HG02943 (cell line): ENCODE measurements around the gene PEAK1.
"Not testable (repeated sequence)": the region's sequence is repeated elsewhere in the genome, so short reads cannot be mapped to it uniquely, and the experiment has no call there.

Experiments
- ATAC-seq: cut with Tn5 transposase; IDR thresholded peaks from one replicate; pipeline ENCODE4 v1.9.1; 2021; ENCODE audit warnings: mild to moderate bottlenecking, low read depth, moderate library complexity; ENCODE audit not compliant: unreplicated experiment

The PEAK1 gene

DNA sequence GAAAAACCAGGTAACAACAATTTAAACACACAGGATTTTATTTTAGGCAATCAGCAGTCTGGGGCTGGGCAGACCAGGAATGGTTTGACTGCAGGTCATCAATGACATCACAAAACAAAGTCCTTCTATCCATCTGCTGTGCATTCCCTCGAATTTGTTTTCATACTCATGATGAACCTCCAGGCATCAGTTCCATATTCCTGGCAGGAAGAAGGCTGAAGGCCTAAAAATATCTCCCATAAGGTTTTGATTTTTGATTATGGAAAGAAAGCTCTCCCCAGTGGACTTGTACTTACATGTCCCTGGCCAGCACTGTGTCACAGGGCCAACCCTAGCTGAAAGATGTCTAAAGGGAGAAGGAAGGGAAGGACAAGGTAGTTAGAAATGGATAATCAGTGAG, 107.4 kb downstream of the PEAK1 start:
- ATAC-seq = no peak

DNA sequence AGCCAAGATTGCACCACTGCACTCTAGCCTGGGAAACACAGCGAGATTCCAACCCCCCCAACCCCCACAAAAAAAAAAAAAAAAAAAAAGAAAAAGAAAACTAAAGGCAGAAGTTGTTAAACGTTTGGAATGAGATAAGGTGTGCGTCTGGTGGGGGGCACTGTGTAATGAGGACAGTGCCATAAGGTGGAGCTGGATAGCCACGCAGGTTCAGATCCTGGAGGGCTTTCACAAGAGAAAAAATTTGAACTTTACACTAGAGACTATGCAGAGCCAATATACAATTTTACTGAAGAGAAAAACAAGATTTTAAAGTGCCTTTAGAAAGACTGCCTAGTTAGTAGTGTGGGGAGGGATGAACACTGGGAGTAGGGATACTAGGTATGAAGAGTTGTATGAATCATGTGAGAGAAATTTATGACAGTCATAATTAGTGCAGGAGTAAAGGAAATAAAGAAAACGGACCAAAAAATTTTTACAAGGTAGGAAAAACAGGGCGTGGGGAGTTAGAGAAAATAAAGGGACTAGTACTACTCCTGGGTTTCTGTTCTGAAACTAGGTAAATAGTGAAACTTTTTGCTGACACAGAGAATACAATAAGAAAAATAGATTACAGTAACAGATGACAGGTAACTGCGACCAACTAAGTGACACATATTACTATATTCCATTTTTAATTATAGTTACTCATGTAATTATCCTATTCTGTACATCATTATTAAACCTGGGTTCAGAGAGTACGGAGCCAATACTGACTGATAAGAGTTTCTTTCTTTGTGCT, 108.1 kb downstream of the PEAK1 start:
- no peak for ATAC-seq

DNA sequence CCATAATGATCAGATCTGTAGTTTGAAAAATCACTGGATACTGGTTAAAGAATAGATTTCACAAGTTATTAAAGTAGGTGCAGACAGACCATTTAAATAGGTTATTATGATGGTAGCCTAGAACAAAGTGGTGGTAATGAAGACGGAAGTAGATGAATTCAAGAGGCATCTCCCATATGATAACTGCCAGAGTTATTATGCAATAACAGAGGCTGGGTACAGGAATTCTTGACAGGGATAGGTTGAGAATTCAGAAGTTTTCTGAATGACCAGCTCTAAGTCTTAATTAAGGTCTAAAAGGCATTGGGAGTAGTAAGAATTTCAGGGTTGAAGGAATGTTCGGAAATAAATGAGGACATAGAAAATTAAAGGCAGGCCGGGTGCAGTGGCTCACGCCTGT, 108.9 kb downstream of the PEAK1 start:
- ATAC-seq = no peak

DNA sequence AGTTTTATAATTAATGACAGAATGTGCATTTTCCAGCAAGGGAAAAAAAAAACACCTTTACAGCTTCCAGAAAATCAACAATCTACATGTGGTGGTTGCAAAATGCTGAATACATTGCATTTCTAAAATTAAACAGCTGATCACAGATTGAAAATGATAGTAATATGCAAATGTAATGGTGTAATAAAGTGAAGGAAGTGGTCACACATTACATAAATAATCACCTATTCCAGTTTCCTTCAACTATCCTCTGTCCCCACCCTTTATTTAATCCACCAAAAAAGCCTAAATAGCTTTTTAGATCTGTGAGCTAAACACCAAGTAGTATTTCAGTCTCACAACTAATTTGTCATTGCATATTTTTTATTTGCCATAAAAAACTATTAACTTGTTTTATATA, 110.5 kb downstream of the PEAK1 start:
- no peak for ATAC-seq

DNA sequence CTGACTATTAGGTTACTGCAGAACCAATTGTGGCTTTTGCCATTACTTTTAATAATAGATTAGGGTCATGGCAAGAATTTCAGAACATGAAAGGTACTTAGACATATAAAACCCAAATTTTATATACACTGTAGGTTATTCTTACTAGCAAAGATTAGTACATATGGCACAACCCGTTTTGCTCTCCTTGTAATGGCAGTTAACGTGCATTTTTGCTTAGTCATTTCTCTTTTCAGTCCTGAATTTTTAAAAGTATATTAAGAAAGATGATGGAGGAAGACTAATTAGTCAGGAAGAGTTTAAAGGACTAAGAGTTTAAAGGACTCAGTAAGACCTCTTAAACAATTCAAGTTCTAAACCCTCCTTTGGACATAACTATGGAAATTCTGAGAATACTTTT, 114.0 kb downstream of the PEAK1 start:
- no peak for ATAC-seq

DNA sequence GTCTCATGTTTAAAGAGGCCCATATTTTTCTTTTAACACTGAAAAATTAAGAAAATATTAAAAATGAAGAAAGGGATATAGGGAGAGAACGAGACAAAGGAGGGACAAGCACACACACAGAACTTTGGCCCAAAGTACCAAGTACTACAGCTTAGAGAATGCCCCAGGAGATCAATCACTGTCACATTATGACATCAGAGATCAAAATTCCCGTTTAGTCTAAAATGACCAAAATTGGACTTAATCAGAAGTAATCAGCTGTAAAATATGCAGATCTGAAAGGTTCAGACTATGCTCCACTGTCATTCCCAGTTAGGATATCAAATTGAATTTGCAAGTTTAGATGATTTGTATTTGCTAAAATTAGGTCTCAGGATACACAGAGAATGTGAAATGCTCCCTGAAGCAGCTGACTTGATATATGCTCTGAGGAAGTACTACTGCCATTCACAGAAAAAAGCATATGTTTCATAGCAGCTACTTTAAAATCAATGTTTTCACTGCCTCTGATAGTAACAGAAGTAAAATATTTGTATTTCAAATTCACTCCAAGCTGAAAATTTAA, 123.0 kb downstream of the PEAK1 start:
- no peak for ATAC-seq

DNA sequence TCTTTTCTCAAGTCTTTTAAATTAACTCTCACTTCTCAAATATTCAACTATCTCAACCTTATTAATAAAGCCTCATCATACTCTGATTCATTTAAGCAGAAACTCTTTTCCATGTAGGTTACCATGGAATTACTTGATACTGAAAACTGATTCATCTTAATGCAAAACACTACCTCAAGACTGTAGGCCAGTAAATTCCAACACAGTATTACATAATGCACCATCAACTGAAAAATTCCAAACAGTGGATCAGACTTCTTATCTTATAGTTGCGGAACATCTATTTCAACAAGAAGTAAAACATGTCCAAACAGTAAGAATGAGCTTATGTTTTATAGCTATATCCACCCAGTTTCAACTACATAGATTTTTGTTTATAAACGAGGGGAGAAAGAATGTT, 124.5 kb downstream of the PEAK1 start:
- ATAC-seq = no peak

DNA sequence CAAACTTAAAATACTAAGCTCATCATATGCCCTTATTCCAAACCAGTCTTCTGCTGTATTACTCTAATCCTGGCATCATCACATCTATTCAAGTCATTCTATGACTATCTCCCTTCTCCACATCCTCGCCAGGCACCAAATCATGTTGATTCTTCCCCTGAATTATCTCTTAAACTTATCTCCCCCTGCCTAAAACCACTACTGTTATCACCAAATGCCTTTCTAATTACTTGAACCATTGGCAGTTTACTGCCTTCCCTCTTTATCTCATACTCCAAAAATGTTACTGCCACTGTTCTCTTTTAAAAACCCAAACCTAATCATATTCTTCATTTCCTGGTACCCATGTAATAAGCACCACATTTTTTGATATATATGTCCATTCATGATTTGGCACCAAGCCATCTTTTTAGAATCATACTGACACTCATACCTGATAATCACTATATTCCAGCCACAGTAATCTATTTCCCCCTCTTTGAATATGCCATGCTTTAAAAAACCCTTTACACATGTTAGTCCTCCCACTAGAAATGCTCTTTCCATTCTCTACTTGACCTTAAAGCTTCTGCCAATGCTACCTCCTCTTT, 126.8 kb downstream of the PEAK1 start:
- no peak for ATAC-seq

DNA sequence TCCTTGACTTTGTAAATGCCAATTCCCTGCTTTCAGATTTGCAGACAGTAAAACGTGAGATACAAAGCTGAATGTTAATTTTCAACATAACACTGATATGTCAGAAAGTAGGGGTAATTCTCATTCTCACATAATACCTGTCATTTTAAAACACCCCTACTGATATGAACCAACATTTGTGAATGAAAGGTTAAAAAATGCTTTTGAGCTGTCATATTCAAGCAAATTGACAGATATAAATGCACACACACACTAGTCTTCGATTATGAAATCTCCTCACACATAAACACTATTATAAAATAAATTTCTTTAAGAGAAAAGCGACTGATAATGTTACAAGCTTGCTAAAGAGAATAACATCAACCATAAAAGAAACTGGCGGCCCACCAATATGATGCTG, 128.8 kb downstream of the PEAK1 start:
- no peak for ATAC-seq

DNA sequence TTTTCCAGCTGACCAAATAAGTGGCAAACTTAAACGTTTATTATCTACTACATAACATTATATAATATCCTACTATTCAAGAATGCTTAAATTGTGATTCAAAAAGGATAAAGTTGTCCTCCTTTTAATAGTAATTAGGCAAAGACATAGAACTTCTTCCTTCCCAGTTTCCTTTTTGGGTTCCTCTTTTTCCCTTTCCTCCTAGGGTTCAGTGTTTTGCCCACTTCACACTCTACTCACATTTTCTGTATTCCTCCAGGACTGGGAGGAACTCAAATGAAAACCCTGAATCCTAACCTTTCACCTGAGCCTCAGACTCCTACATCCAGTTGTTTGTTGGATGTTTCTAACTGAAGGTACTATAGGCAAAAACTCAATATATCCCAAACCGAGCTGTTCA, 132.5 kb downstream of the PEAK1 start:
- no peak for ATAC-seq

DNA sequence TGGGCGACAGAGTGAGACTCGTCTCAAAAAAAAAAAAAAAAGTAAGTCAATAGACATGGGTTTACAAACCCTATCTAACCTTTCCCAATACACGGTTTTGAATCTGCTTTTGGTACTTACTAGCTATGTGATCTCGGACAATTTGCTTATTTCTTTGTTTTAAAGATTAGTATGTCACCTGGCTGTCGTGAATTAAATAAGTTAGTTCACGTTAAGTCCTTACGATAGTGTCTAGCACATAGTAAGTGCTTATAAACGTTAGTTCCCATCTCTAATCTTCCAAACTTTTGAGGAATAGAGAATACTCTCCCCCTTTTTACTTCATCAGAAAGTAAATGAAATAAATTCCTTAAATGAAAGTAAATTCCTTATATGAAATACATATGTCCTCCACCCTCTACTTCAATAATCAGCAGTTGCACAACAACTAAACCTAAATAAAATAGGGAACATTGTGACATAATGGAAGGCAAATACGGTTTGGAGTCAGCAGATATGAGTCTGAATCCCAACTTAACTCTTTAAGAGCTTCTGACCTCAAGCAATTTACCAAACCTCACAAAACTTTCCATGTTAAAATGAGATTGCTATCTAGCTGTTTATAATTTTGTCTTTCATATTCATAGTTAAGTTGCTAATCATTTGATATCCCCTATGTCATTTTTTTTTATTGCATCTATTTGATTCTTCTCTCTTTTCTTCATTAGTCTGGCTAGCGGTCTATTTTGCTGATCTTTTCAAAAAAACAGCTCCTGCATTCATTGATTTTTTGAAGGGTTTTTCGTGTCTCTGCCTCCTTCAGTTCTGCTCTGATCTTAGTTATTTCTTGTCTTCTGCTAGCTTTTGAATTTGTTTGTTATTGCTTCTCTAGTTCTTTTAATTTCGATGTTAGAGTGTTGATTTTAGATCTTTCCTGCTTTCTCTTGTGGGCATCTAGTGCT, 134.6 kb downstream of the PEAK1 start:
- no peak for ATAC-seq

DNA sequence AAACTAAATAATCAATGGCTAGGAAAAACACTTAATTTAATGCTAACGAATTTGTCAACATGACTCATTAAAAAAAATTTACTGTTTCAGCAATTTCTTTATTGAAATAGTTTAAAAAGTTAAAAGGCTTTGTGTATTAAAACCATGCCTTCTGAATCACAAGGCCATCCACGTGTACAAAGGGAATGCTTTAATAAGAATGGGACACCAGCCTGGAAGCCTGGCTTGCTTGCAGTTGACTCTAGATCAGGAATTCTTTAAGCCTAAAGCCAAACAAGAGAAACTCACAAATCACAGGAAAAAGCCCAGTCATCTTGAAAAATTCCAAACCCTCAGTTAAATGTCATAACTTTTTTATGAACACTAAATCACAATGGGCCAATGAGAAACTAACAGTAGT, 137.6 kb downstream of the PEAK1 start:
- ATAC-seq = no peak

DNA sequence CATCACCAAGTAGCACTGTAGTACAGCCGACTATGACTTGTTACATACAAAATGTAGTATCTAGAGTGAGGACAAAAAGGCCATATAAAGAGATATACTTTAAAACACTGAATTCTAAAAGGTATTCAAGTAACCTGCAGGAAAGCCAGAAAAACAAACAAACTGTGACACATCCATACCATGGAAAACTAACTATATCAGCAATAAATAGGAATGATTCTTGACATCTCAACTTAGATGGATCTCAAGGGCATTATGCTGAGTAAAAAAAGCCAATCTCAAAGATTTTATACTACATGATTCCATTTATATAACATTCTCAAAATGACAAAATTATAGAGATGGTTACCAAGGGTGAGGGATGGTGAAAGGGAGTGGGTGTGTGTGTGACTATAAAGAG, 143.0 kb downstream of the PEAK1 start:
- ATAC-seq = no peak

DNA sequence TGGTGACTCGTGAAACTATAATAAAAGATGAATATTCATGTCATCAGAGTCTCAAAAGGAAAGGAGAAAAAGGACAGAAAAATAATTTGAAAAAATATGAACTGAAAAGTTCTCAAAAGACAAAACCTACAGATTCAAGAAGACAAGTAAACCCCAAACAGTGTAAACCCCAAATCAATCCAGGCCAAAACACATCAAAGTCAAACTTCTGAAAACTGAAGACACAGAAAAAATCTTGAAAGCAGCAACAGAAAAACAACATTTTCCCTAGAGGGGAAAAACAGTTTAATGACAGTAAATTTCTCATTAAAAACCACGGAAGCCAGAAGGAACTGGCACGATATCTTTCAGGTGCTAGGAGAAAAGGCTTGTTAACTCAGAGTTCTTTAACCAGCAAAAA, 143.8 kb downstream of the PEAK1 start:
- no peak for ATAC-seq

DNA sequence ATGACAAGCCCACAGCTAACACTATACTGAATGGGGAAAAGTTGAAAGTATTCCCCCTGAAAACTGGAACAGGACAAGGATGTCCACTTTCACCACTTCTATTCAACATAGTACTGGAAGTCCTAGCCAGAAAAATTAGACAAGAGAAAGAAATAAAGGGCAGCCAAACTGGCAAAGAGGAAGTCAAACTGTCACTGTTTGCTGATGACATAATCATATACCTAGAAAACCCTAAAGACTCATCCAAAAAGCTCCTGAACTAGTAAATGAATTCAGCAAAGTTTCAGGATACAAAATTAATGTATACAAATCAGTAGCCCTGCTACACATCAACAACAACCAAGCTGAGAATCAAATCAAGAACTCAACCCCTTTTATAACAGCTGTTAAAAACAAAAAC, 146.8 kb downstream of the PEAK1 start:
- ATAC-seq = not testable (repeated sequence)

DNA sequence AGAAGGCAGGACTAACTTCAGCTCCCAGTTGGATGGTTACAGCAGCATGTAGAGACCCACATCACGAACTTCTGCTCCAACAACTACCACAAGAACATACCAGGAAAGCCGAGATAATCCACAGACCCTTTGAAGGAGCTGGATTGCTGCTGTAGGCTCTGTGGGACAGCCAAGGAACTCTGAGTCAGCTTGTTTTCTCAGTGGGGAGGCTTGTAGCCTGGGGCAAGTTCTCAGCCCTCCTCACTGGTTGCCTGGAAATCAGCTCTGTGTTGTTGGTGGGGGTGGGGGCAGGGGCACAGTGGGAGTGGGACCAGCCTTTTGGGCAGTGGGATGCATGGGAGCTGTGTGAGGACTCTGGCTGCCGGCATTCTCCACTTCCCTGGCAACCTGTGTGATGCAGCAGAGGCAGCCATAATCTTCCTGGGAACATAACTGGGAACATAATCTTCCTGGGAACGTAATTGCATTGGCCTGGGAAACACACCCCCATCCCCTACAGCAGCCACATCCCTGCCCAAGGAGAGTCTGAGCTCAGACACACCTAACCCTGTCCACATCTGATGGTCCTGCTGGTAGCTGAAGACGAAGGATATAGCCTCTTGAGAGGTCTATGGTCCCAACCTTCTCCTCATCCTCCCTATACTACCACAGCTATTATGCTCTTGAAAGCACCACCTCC, 153.1 kb downstream of the PEAK1 start:
- ATAC-seq = no peak

DNA sequence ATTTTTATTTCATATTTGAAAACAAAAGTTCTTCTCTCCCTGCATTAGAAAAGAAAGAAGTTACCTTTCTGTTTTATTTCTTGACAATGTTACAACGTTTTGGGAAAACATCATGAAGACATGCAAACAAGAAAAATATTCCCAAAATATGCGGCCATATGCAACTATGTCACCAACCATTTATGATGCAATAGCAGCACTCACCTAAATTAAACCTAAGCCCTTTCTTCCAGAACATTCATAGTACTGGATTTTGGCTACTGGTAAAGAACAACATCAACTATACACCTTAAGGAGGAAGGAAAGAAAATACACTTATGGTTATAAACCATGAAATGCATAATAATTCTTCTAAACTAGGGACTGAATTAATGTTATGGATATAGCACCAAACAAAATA, 164.5 kb downstream of the PEAK1 start:
- no peak for ATAC-seq

DNA sequence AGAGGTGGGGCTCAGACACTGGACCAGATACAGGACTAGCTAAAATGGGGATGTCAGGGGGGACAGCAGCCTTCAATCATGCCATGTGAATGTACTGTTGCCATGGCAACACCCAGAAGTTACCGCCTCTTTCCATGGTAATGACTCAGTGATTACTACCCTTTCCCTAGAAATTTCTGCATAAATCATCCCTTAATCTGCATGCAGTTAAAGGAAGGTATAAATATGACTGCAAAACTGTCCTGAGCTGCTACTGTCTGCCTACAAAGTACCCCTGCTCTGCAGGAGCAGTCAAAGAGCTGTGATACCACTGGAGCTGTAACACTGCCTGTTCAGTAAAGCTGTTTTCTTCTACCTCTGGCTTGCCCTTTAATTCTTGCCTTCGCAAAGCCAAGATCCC, 168.2 kb downstream of the PEAK1 start:
- ATAC-seq = no peak

DNA sequence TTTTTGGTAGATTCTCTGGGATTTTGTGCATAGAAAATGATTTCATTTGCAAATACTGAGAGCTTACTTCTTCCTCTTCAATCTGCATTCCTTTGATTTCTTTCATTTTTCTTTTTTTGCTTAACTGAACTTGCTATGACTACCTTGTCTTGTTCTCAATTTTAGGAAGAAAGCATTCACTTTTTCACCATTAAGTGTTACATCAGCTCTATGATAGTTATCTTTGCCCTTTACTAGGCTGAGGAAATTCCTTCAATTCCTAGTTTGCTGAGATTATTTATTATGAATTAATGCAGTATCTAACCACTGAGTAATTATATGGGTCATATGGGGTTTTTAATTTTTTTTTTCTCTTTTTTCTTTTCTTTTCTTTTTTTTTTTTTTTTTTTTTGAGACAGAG, 172.8 kb downstream of the PEAK1 start:
- ATAC-seq = no peak

DNA sequence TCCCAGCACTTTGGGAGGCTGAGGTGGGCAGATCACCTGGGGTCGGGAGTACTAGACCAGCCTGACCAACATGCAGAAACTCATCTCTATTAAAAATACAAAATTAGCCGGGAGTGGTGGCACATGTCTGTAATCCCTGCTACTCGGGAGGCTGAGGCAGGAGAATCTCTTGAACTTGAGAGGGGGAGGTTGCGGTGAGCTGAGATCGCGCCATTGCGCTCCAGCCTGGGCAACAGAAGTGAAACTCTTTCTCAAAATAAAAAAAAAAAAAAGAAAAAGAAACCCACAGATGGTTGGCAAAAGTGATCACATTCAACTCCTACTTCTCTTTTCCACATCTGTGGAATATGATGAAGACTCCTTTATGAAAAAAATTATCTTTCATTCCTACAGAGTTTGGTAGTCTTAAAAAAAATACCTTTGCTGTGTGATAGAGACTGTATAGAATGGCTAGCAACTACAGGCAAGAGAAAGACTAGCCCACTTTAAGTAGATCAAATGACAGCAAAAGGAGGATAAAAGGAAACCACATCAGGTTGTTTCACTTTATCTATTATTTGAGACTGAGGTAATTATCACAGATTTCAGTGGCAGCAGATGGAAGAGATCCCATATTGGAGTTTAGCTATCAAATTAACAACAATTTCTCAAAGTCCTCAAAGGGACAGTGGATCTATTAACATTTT, 176.0 kb downstream of the PEAK1 start:
- no peak for ATAC-seq
